Activated CD8-positive, alpha-beta T cell treated with anti-CD3 and anti-CD28 coated beads for 36 hours (primary cell): Measurements from ENCODE around the gene LRSAM1. TPM values are rescaled to one million over a fixed set of nuclear protein-coding genes. Genes with fewer than 3 reads are reported as not detected.

Experiments used
- ATAC-seq: fragments of 200-7000 bp; cut with Tn5 transposase; one replicate; pipeline ENCODE4 v1.10.0; 2021; ENCODE audit warnings: mild to moderate bottlenecking, moderate library complexity
- CTCF ChIA-PET: fragments of 350-600 bp; sonication (Branson Sonifier 250); formaldehyde crosslinking; loops from one replicate; lab custom pipeline; 2021; ENCODE audit warnings: antibody characterized with exemption; lab: Charles Lee
- POLR2A ChIA-PET: fragments of 350-600 bp; sonication (Branson Sonifier 250); formaldehyde crosslinking; loops from one replicate; lab custom pipeline; 2021; ENCODE audit warnings: antibody characterized with exemption; lab: Charles Lee
- DNase-seq: peaks from one replicate; pipeline ENCODE4 v3.0.0-alpha.2; 2020
- H3K27ac Mint-ChIP-seq: one replicate; pipeline ENCODE4 v1.8.0; 2021; ENCODE audit warnings: mild to moderate bottlenecking, mixed read lengths
- H3K27me3 Mint-ChIP-seq: one replicate; pipeline ENCODE4 v1.8.0; 2021; ENCODE audit warnings: mixed read lengths
- H3K36me3 Mint-ChIP-seq: one replicate; pipeline ENCODE4 v1.8.0; 2021; ENCODE audit warnings: low read depth, mixed read lengths
- H3K4me1 Mint-ChIP-seq: one replicate; pipeline ENCODE4 v1.8.0; 2021; ENCODE audit warnings: low read depth, mixed read lengths
- H3K4me3 Mint-ChIP-seq: one replicate; pipeline ENCODE4 v1.8.0; 2021; ENCODE audit warnings: mild to moderate bottlenecking, moderate library complexity, mixed read lengths
- H3K9me3 Mint-ChIP-seq: one replicate; pipeline ENCODE4 v1.8.0; 2021; ENCODE audit warnings: mixed read lengths
- intact Hi-C: fragments of 100-400 bp; cut with micrococcal nuclease; formaldehyde crosslinking; loops from one replicate; pipeline ENCODE4 v1.10.0; 2022
- total RNA-seq, 2 experiments: library from RNA; stranded (reverse); gene quantifications; one replicate each; pipeline ENCODE4 v1.2.3, GENCODE V29; 2021
- TF ChIP-seq, protein P1 (sequence below): fragments of 200-600 bp; IDR thresholded peaks from one replicate; pipeline ENCODE4 v1.8.0; 2022; ENCODE audit warnings: antibody characterized with exemption, mild to moderate bottlenecking

LRSAM1 gene
- total RNA-seq, 2 experiments from 2014 or later = 17.1 to 18.6 TPM

DNA sequence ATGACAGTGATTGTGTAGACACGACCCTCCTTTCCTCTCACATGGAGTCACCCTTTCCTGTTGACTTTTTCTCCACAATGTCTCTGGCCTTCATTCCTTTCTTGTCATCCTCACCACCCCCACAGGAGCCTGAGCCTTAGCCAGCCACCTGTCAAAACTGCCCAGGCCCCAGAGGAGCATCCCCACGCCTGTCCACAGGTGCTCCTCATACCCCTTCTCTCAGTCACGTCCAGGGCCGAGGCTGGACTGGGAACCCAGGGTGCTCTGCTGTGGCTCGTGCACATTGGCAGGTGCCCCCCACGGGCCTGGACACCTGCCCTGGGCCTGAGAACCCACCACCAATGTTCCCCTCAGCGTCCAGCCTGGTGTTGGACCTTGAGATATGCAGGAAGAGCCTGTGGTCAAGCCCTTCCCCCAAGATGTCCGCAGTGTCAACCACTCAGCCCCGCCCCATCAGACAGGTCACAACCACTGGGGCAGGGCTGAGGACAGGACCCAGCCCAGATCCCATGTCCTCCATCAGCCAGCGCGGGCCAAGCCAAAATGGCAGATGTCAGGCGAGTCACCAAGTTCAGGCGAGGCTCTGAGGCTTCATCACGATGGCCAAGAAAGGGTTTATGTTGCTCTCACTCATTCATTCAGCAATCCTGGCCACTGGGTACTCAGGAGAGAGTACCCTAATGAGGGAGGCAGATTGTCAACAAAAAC lies 95.0 kb downstream of the LRSAM1 start:
- no peaks in the 10 kb centered on the region for H3K36me3 Mint-ChIP-seq

DNA sequence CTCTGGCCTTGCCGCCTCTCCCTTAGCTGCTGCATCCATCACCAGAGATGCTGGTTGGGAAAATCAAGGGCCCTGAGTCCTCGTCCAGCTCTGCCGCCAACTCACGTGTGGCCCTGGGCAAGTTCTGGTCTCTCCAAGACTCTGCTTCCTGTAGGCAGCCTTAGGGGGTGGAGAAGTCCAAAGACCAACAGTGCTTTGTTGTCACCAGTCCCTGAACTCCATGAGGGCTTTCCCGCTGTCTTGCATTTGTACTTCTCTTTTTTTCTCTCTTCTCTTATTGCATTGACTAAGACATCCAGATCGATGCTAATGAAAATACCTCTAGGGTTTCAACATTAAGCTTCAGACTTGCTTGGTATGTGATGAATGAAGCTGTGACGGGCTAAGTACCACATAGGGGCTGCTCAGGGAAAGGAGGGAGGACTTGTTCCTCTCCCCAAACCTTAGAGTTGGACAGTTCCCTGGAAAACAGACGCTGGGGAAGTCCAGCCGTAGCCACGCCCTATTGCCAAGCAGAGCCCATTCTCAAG lies 97.1 kb downstream of the LRSAM1 start:
- Mint-ChIP-seq H3K4me3 (no peak overlapping the region), H3K27me3 (no peaks in the 10 kb centered on the region), H3K9me3 (no peaks in the 10 kb centered on the region), H3K36me3 (no peaks in the 10 kb centered on the region), H3K4me1 (no peaks in the 10 kb centered on the region), H3K27ac (no peak overlapping the region)
- DNase-seq (no peak), ATAC-seq (no peak)
- TF ChIP-seq, protein P1, sequence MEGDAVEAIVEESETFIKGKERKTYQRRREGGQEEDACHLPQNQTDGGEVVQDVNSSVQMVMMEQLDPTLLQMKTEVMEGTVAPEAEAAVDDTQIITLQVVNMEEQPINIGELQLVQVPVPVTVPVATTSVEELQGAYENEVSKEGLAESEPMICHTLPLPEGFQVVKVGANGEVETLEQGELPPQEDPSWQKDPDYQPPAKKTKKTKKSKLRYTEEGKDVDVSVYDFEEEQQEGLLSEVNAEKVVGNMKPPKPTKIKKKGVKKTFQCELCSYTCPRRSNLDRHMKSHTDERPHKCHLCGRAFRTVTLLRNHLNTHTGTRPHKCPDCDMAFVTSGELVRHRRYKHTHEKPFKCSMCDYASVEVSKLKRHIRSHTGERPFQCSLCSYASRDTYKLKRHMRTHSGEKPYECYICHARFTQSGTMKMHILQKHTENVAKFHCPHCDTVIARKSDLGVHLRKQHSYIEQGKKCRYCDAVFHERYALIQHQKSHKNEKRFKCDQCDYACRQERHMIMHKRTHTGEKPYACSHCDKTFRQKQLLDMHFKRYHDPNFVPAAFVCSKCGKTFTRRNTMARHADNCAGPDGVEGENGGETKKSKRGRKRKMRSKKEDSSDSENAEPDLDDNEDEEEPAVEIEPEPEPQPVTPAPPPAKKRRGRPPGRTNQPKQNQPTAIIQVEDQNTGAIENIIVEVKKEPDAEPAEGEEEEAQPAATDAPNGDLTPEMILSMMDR = no peak
- ChIA-PET POLR2A (no interaction called here), CTCF (interaction anchor here (1.1 kb wide), 1 partner anchor 11 kb away, joined by 3 read pairs; no protein-coding TSS in a partner anchor)
- intact Hi-C loops = no loop called here

More for the DNA sequence above, 95.0 kb downstream of the LRSAM1 start:
- H3K4me3 Mint-ChIP-seq = no peak overlapping the region
- H3K4me1 Mint-ChIP-seq = no peaks in the 10 kb centered on the region
- ChIA-PET CTCF (no interaction called here), POLR2A (no interaction called here)
- ATAC-seq = no peak
- intact Hi-C loops = no loop called here
- no peaks in the 10 kb centered on the region for H3K9me3 Mint-ChIP-seq
- no peak for DNase-seq
- TF ChIP-seq, protein P1 = no peak
- H3K27ac Mint-ChIP-seq = no peak overlapping the region
- H3K27me3 Mint-ChIP-seq = no peaks in the 10 kb centered on the region

DNA sequence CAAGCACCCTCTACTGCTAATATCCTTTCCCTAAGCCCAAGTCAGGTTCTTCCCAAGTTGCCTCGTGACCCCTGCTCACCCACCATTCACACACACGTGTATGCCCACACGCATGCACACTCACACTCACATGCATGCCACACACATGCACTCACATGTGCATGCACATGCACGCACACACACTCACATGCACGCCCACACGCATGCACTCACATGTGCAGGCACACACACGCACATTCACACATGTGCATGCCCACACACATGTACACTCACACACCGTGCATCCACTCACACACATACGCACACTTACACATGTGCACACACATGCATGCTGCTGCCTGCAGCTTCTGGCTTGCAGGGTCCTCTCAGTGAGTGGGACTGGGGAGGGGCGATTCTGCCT lies 97.9 kb downstream of the LRSAM1 start:
- no peaks in the 10 kb centered on the region for H3K27me3 Mint-ChIP-seq
- DNase-seq = no peak

DNA sequence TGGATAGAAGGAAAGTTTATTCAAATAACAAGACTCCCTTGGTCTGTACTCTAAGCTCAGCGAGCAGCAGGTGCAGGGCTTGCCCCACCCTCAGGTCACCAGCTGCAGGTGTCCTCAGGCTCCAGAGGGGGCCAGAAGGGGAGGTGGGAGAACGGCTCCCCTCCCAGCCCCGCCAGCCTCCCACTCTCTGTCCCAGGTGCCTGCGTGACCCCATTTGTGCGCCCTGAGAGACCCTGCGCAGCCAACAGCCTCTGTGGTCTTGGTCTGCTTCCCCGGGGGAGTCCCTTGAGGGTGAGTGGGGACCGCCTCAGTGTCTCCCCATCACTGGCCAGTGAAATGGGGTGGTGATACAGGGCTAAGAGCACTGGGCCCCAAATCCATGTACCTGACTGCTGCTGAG lies 98.4 kb downstream of the LRSAM1 start:
- no peaks in the 10 kb centered on the region for H3K27me3 Mint-ChIP-seq
- CTCF ChIA-PET = interaction anchor here (1.2 kb wide), 1 partner anchor 46 kb away, joined by 3 read pairs; no protein-coding TSS in a partner anchor

More for the DNA sequence above, 97.9 kb downstream of the LRSAM1 start:
- Mint-ChIP-seq H3K4me1 (peaks cover 2% of the 10 kb centered on the region), H3K36me3 (no peaks in the 10 kb centered on the region), H3K4me3 (no peak overlapping the region), H3K9me3 (no peaks in the 10 kb centered on the region), H3K27ac (no peak overlapping the region)
- ChIA-PET POLR2A (no interaction called here), CTCF (interaction anchor here (1.2 kb wide), 1 partner anchor 46 kb away, joined by 3 read pairs; no protein-coding TSS in a partner anchor)
- intact Hi-C loops = no loop called here
- no peak for ATAC-seq
- TF ChIP-seq, protein P1 = no peak

More for the DNA sequence above, 98.4 kb downstream of the LRSAM1 start:
- ATAC-seq (no peak), DNase-seq (no peak)
- intact Hi-C loops = no loop called here
- H3K27ac Mint-ChIP-seq = no peak overlapping the region
- no peak overlapping the region for H3K4me3 Mint-ChIP-seq
- peaks cover 3% of the 10 kb centered on the region for H3K4me1 Mint-ChIP-seq
- H3K9me3 Mint-ChIP-seq = no peaks in the 10 kb centered on the region
- H3K36me3 Mint-ChIP-seq = no peaks in the 10 kb centered on the region
- POLR2A ChIA-PET = no interaction called here
- TF ChIP-seq, protein P1 = no peak
